Epithelial cell of proximal tubule (primary cell): ENCODE data around the gene PLD4. TPM values are rescaled to one million over a fixed set of nuclear protein-coding genes. Genes with fewer than 3 reads are reported as not detected.

Experiments used
- DNase-seq: peaks from one replicate; pipeline ENCODE4 v3.0.0-alpha.2; 2011; ENCODE audit warnings: low read depth
- H3K4me3 ChIP-seq: 2 replicates; pipeline ENCODE4 v1.5.1; 2011; ENCODE audit warnings: low read depth, mild to moderate bottlenecking, low read length
- CTCF ChIP-seq: conservative IDR thresholded peaks from 2 replicates; pipeline ENCODE4 v1.5.1; 2012; ENCODE audit warnings: low read depth, mild to moderate bottlenecking, low read length
- total RNA-seq: library from RNA; depleted of rRNA; stranded (reverse); fragments of >200 nt; gene quantifications from 2 replicates; pipeline ENCODE4 v1.2.3, GENCODE V29; 2015

PLD4 gene
- total RNA-seq, 1 donor from 2014 or later: not detected

GRCh38 chr14:104928391-104929133 is 3.9 kb downstream of the PLD4 start:
- no peak for TF ChIP-seq CTCF
- H3K4me3 ChIP-seq: no peak overlapping the region
- DNase-seq: no peak

- H3K4me3 ChIP-seq: no peak overlapping the region
- no peak for DNase-seq
- TF ChIP-seq CTCF: no peak
These were observed 4.9 kb downstream of the PLD4 start for GRCh38 chr14:104929268-104930230.

- no peak for DNase-seq
- TF ChIP-seq CTCF: no peak
- no peak overlapping the region for H3K4me3 ChIP-seq
These were observed 6.0 kb downstream of the PLD4 start for GRCh38 chr14:104930526-104931303.

- H3K4me3 ChIP-seq: no peak overlapping the region
- no peak for TF ChIP-seq CTCF
- DNase-seq: no peak
These were observed 6.7 kb downstream of the PLD4 start for GRCh38 chr14:104931304-104931770.

- DNase-seq: no peak
- H3K4me3 ChIP-seq: no peak overlapping the region
- no peak for TF ChIP-seq CTCF
These were observed 7.3 kb downstream of the PLD4 start for GRCh38 chr14:104931771-104932675.
